Esophagus muscularis mucosa (tissue), 4 donors: ENCODE results near the gene NACA2.
"Not testable (repeated sequence)": the region's sequence is repeated elsewhere in the genome, so short reads cannot be mapped to it uniquely, and the experiment has no call there.

Experiments used
- EP300 ChIP-seq: sonication (generic); formaldehyde crosslinking; IDR thresholded peaks from one replicate; pipeline ENCODE4 v1.6.1; 2017; ENCODE audit warnings: antibody characterized with exemption
- POLR2A ChIP-seq: fragments of 450-650 bp; IDR thresholded peaks from one replicate; pipeline ENCODE4 v1.6.1; 2017; ENCODE audit warnings: antibody characterized with exemption, moderate library complexity, mild to moderate bottlenecking, low read depth
- POLR2AphosphoS5 ChIP-seq, 2 donors: sonication (generic); formaldehyde crosslinking; IDR thresholded peaks; one replicate each; pipeline ENCODE4 v1.6.1; 2017; ENCODE audit warnings: antibody characterized with exemption in 2 of 2
- TF ChIP-seq, protein P1 (sequence below), 3 experiments: fragments of 200-600 bp in 2 of 3; fragments of 450-650 bp in 1 of 3; sonication (generic) in 2 of 3; IDR thresholded peaks; one replicate each; pipeline ENCODE4 v1.5.1; 2017 to 2019; ENCODE audit warnings: antibody characterized with exemption in 3 of 3, mild to moderate bottlenecking in 2 of 3, moderate library complexity in 1 of 3

DNA sequence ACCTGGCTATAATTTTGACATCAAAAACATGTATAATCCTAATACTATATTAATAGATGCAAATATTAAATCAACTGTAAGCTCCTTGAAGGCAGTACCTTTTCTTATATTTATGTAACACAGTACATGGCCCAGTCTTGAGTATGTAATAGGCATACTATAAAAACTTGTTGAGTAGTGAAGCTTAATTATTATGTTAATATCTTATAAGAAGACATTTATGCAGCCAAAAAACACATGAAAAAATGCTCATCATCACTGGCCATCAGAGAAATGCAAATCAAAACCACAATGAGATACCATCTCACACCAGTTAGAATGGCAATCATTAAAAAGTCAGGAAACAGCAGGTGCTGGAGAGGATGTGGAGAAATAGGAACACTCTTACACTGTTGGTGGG lies 25.2 kb downstream of the NACA2 start:
- TF ChIP-seq, protein P1, sequence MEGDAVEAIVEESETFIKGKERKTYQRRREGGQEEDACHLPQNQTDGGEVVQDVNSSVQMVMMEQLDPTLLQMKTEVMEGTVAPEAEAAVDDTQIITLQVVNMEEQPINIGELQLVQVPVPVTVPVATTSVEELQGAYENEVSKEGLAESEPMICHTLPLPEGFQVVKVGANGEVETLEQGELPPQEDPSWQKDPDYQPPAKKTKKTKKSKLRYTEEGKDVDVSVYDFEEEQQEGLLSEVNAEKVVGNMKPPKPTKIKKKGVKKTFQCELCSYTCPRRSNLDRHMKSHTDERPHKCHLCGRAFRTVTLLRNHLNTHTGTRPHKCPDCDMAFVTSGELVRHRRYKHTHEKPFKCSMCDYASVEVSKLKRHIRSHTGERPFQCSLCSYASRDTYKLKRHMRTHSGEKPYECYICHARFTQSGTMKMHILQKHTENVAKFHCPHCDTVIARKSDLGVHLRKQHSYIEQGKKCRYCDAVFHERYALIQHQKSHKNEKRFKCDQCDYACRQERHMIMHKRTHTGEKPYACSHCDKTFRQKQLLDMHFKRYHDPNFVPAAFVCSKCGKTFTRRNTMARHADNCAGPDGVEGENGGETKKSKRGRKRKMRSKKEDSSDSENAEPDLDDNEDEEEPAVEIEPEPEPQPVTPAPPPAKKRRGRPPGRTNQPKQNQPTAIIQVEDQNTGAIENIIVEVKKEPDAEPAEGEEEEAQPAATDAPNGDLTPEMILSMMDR (IDR thresholded peaks at IDR 0.05), result not testable (repeated sequence)
- not testable (repeated sequence) for TF ChIP-seq EP300; POLR2AphosphoS5 (IDR thresholded peaks at IDR 0.05); POLR2A
